HT-29 (cell line): ENCODE results near the gene NKIRAS2. TPM values are rescaled to one million over a fixed set of nuclear protein-coding genes. Genes with fewer than 3 reads are reported as not detected.

Source experiments
- DNase-seq: peaks from one replicate; pipeline ENCODE4 v3.0.0-alpha.2; 2015; ENCODE audit warnings: low spot score
- total RNA-seq: library from RNA; depleted of rRNA; stranded (reverse); fragments of >200 nt; shearing (Covaris generic); gene quantifications from 2 replicates; pipeline ENCODE4 v1.2.3, GENCODE V29; 2014; rRNA removed

NKIRAS2 gene
- total RNA-seq, 1 experiment from 2014 or later: 50.1 TPM

GRCh38 chr17:42055027-42055426 lies 35.1 kb downstream of the NKIRAS2 start:
- DNase-seq: no peak

- DNase-seq: no peak
Observed at GRCh38 chr17:42055496-42055895, 35.6 kb downstream of the NKIRAS2 start.

GRCh38 chr17:42056635-42057034 lies 36.7 kb downstream of the NKIRAS2 start:
- DNase-seq: no peak

DNA sequence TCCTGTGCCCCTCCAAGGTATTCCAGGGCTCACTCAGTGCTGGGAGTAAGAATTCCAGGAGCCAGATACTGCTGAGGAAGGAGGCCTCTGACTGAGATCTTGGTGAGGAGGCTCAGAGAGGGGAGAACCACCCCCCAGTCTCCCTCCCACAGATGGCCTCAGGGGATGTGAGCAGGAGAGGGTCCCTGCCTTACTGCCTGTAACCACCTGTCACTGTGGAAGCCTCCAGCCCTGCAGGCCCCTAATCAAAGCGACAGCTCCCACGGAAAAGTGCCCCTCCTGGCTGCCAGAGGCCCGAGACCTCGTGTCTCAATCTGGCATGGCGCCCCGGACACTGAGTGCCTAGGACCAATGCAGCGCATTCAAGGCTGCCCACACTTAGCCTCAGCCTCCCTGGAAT lies 38.2 kb downstream of the NKIRAS2 start:
- no peak for DNase-seq

DNA sequence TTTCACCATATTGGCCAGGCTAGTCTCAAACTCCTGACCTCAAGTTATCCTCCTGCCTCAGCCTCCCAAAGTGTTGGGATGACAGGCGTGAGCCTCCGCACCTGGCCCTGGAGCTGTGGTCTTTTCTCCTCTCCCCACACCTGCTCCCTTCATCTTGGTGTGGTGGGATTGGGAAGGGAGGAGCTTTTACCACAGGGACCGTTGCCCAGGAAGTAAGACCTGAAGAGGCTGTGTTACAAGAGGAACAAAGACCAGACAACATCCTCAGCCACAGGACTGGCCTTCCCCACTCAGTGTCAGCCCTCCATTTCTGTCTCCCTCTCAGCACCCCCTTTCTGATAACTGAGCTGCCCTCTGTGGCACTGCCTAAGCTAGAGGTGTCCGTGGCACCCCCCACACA lies 39.9 kb downstream of the NKIRAS2 start:
- no peak for DNase-seq

DNA sequence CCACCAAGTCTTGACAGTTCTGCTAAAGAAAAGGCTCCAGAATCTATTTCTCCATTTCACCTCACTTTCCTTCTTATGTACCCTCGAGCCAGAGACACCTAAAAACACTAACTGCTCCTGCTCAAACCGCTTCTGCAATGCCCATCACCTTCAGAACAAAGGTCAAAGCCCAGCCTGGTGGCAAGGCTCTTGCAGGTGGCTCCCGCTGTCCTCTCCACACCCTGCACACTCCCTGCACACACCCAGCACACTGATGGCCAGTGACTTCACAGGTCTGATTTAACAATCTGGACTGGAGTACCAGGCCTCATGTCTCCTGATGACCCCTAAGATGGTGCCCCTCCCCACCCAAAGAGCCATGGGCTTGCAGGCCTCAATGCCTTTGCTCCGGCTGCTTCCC lies 40.3 kb downstream of the NKIRAS2 start:
- DNase-seq: no peak

GRCh38 chr17:42061646-42062487 lies 42.0 kb downstream of the NKIRAS2 start:
- no peak for DNase-seq

- no peak for DNase-seq
Observed at GRCh38 chr17:42062681-42063080, 42.8 kb downstream of the NKIRAS2 start.

- DNase-seq: no peak
Observed at GRCh38 chr17:42065201-42065600, 45.3 kb downstream of the NKIRAS2 start.

- DNase-seq: peak; percentile 76
Observed at GRCh38 chr17:42067371-42068091, 47.6 kb downstream of the NKIRAS2 start.

- DNase-seq: no peak
Observed at GRCh38 chr17:42068979-42069378, 49.1 kb downstream of the NKIRAS2 start.

- no peak for DNase-seq
Observed at GRCh38 chr17:42071810-42072209, 51.9 kb downstream of the NKIRAS2 start.

DNA sequence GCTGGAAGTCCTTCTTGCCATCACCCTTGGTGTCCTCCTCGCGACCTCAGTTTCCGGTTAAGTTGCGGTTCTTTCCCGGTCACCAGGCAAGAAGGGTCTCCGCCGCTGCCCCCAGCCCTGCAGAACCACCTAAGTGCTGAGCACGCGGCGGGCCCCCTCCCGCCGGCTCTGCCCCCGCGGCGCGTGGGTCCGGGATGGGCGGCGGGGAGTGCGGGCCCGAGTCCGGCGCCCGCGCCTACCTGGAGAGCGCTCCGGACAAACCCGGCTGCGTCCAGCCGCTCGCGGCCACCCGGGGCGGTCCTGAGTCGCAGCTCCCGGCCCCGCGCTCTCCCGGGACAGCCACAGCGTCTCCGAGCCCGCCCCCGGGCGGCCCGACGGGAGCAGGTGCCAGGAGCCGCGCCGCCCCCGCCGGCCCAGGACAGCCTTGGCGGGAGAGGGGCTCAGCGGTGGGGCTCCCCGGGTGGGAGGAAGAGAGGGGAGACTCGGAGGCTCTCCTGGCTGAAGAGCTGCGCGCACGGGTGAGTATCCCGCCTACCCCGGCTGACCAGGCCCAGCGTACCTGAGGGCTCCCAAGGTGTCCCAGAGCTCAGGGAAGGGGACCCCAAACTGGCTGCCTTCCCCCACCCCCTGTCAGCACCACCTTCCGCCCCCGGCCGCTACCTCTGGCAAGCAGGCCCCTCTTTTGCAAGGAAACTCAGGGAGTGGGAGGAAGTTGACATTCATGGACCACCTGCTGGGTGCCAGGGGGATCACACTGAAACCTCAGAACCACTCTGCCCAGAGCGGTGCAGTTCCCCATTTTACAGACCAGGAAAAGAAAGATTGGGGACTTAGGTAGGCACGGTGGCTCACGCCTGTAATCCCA lies 52.7 kb downstream of the NKIRAS2 start:
- no peak for DNase-seq

Other genes starting within 250 kb of the NKIRAS2 start
- gene JUP, start 233.4 kb upstream of the NKIRAS2 start, total RNA-seq: 477 and 498 TPM in 2 replicates
- gene P3H4, start 208.1 kb upstream of the NKIRAS2 start, total RNA-seq: 45.2 and 54.7 TPM in 2 replicates
- gene FKBP10, start 207.1 kb upstream of the NKIRAS2 start, total RNA-seq: 52.4 and 68.0 TPM in 2 replicates
- 35.8 and 39.0 TPM in 2 replicates for gene NT5C3B, start 183.9 kb upstream of the NKIRAS2 start, total RNA-seq
- not detected in 2 replicates for gene KLHL10, start 182.3 kb upstream of the NKIRAS2 start, total RNA-seq
- 23.4 and 25.1 TPM in 2 replicates for gene KLHL11, start 154.7 kb upstream of the NKIRAS2 start, total RNA-seq
- gene ACLY, start 101.1 kb upstream of the NKIRAS2 start, total RNA-seq: 185 and 194 TPM in 2 replicates
- 0.55 and 0.64 TPM in 2 replicates for gene ODAD4, start 89.5 kb upstream of the NKIRAS2 start, total RNA-seq
- gene CNP, start 53.3 kb upstream of the NKIRAS2 start, total RNA-seq: 73.2 and 88.3 TPM in 2 replicates
- 49.1 and 52.8 TPM in 2 replicates for gene DNAJC7, start 2.7 kb upstream of the NKIRAS2 start, total RNA-seq
- 3.6 and 3.7 TPM in 2 replicates for gene C17orf113, start 30.5 kb downstream of the NKIRAS2 start, total RNA-seq
- gene ZNF385C, start 78.4 kb downstream of the NKIRAS2 start, total RNA-seq: 0.08 and 0.37 TPM in 2 replicates
- gene DHX58, start 92.6 kb downstream of the NKIRAS2 start, total RNA-seq: 9.1 and 9.7 TPM in 2 replicates
- 49.6 and 51.9 TPM in 2 replicates for gene KAT2A, start 101.3 kb downstream of the NKIRAS2 start, total RNA-seq
- gene HSPB9, start 102.7 kb downstream of the NKIRAS2 start, total RNA-seq: not detected in 2 replicates
- gene RAB5C, start 134.9 kb downstream of the NKIRAS2 start, total RNA-seq: 127 and 141 TPM in 2 replicates
- gene KCNH4, start 161.1 kb downstream of the NKIRAS2 start, total RNA-seq: not detected in 2 replicates
- not detected in 2 replicates for gene HCRT, start 165.4 kb downstream of the NKIRAS2 start, total RNA-seq
- gene GHDC, start 174.4 kb downstream of the NKIRAS2 start, total RNA-seq: 22.0 and 25.6 TPM in 2 replicates